Measurements from ENCODE around the gene SOX1. TPM values are rescaled to one million over a fixed set of nuclear protein-coding genes. Genes with fewer than 3 reads are reported as not detected.

The SOX1 gene
- total RNA-seq = not detected
- not detected for polyA plus RNA-seq
- long read RNA-seq, donor 1 = 0 reads
- long read RNA-seq, donor 2 = 0 reads
- long read RNA-seq, donor 3 = 0 reads
- long read RNA-seq, donor 4 = 0 reads
- long read RNA-seq, donor 5 = 0 reads
- long read RNA-seq, donor 6 = 0 reads
- long read RNA-seq, donor 7 = 0 reads
- long read RNA-seq, donor 8 = 0 reads
- long read RNA-seq, donor 9 = 0 reads
- long read RNA-seq, donor 10 = 0 reads

DNA sequence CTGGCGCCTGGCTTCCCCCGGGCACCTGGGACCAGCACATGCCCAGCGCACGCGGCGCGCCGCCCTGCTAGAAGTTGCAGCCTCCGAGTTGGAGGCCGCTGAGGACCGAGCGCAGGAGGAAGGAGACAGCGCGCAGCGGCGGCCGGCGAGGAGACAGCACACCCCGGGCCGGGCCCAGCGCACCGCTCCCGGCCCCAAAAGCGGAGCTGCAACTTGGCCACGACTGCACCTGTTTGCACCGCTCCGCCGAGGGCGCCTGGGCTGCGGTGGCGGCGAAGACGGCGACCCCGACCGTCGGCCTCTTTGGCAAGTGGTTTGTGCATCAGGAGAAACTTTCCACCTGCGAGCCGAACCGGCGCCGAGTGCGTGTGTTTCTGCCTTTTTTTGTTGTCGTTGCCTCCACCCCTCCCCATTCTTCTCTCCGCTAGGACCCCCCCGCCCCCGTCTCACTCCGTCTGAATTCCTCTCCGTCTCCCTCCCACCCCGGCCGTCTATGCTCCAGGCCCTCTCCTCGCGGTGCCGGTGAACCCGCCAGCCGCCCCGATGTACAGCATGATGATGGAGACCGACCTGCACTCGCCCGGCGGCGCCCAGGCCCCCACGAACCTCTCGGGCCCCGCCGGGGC lies at the start of gene SOX1:
Gene SOX1, plus strand, starts transcription at position 34 of the 626 bp plus-strand sequence. Its CDS starts 510 bp downstream, at position 544.
- TF ChIP-seq POLR2A (IDR thresholded peaks at IDR 0.05) = no peak
- no peak for TF ChIP-seq EP300 (IDR thresholded peaks at IDR 0.05)
- TF ChIP-seq, protein P1, sequence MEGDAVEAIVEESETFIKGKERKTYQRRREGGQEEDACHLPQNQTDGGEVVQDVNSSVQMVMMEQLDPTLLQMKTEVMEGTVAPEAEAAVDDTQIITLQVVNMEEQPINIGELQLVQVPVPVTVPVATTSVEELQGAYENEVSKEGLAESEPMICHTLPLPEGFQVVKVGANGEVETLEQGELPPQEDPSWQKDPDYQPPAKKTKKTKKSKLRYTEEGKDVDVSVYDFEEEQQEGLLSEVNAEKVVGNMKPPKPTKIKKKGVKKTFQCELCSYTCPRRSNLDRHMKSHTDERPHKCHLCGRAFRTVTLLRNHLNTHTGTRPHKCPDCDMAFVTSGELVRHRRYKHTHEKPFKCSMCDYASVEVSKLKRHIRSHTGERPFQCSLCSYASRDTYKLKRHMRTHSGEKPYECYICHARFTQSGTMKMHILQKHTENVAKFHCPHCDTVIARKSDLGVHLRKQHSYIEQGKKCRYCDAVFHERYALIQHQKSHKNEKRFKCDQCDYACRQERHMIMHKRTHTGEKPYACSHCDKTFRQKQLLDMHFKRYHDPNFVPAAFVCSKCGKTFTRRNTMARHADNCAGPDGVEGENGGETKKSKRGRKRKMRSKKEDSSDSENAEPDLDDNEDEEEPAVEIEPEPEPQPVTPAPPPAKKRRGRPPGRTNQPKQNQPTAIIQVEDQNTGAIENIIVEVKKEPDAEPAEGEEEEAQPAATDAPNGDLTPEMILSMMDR (IDR thresholded peaks at IDR 0.05) = no peak
- no peak for TF ChIP-seq POLR2AphosphoS5 (IDR thresholded peaks at IDR 0.05)
- WGBS, 5 donors = 4 to 7% (median 6%) methylated on average over 36 to 66 of the region's 66 CpGs
- peaks cover 57 to 99% (median 81%) of the 10 kb centered on the region in 3 donors for H3K27me3 ChIP-seq
- H3K9me3 ChIP-seq = no peaks in the 10 kb centered on the region
- no peak within 1 kb of the TSS for H3K27ac ChIP-seq
- intact Hi-C loops (cut with DNase I; ENCODE audit: low total_unique reads) = no loop called here
- peak within 1 kb of the TSS; percentile 15 to 49 (median 34) for H3K4me3 ChIP-seq
- H3K4me1 ChIP-seq = peaks cover 1 to 40% (median 21%) of the 10 kb centered on the region in 4 donors
- H3K36me3 ChIP-seq = no peaks in the 10 kb centered on the region
- peak in 1 of 2 donors; percentile 54 for DNase-seq

DNA sequence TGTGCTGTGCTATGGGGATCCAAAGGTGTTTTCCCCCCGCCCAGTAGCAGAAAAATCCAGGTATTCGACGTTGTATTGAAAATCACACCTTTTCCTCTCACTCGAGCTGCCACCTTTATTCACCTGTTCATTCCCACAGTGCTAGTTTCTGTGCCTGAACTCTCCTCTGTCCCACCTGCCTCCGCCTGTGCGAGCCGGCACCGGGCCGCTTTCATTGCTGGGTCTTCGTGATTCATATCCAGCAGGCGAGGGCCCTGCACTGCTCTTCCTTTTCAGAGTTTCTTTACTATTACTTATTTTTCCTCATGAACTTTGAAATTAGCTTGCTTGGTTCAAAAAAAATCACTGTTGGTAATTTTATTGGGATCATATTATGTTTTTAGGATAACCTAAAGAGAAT lies 42.4 kb upstream of the SOX1 start:
- DNase-seq = no peak
- Histone ChIP-seq H3K4me1 (no peaks in the 10 kb centered on the region), H3K9me3 (peaks cover 0 to 14% (median 6%) of the 10 kb centered on the region in 4 donors), H3K27ac (no peak overlapping the region), H3K27me3 (peaks cover 0 to 49% (median 0%) of the 10 kb centered on the region in 3 donors), H3K4me3 (no peak overlapping the region), H3K36me3 (no peaks in the 10 kb centered on the region)
- no peak for TF ChIP-seq EP300 (IDR thresholded peaks at IDR 0.05)
- TF ChIP-seq POLR2A (IDR thresholded peaks at IDR 0.05) = no peak
- no peak for TF ChIP-seq POLR2AphosphoS5 (IDR thresholded peaks at IDR 0.05)
- TF ChIP-seq, protein P1 (IDR thresholded peaks at IDR 0.05) = no peak
- intact Hi-C loops (cut with DNase I; ENCODE audit: low total_unique reads) = no loop called here
- WGBS, 5 donors = 88 to 95% (median 90%) methylated on average over 11 of the region's 11 CpGs

DNA sequence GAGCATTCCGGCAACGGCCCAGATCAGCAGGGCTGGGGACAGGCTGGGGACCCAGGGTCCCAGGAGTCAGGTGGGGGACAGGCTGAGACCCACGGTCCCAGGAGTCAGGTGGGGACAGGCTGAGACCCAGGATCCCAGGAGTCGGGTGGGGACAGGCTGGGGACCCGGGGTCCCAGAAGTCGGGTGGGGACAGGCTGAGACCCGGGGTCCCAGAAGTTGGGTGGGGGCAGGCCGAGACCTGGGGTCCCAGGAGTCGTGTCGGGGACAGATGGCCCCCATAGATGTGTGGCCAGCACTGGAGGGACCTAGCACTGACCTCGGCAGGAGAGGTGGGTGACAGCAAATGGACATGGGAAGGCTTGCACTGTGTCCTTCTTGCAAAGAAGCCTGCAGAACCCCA lies 39.7 kb upstream of the SOX1 start:
- Histone ChIP-seq H3K36me3 (no peaks in the 10 kb centered on the region), H3K27me3 (peaks cover 0 to 52% (median 0%) of the 10 kb centered on the region in 3 donors), H3K4me1 (no peaks in the 10 kb centered on the region), H3K27ac (no peak overlapping the region), H3K4me3 (no peak overlapping the region), H3K9me3 (peaks cover 0 to under 1% (median 0%) of the 10 kb centered on the region in 4 donors)
- 75 to 93% (median 83%) methylated on average over 11 of the region's 11 CpGs for WGBS, 5 donors
- intact Hi-C loops (cut with DNase I; ENCODE audit: low total_unique reads) = no loop called here
- no peak for DNase-seq
- TF ChIP-seq POLR2A (IDR thresholded peaks at IDR 0.05) = no peak
- no peak for TF ChIP-seq POLR2AphosphoS5 (IDR thresholded peaks at IDR 0.05)
- TF ChIP-seq EP300 (IDR thresholded peaks at IDR 0.05) = no peak
- TF ChIP-seq, protein P1 (IDR thresholded peaks at IDR 0.05) = no peak

DNA sequence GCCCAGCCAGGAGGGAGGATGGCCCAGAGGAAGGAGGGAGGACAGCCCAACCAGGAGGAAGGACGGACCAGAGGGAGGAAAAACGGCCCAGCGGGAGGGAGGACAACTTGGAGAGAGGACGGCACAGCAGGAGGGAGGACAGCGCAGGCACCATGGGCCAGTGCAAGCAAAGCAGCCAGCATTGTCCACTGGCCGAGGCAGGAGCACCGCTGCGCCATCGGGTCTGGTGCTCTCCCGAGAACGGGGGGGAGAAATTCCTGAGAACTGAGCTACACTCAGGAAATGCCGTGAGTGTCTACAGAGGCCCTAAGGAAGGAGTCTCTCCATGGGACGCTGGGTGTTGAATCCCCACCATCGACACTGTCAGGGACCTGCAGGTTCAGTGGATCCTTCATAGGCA lies 38.5 kb upstream of the SOX1 start:
- Histone ChIP-seq H3K4me1 (no peaks in the 10 kb centered on the region), H3K27ac (no peak overlapping the region), H3K4me3 (no peak overlapping the region), H3K36me3 (no peaks in the 10 kb centered on the region), H3K9me3 (no peaks in the 10 kb centered on the region), H3K27me3 (peaks cover 0 to 58% (median 0%) of the 10 kb centered on the region in 3 donors)
- DNase-seq = no peak
- 70 to 94% (median 81%) methylated on average over 14 of the region's 14 CpGs for WGBS, 5 donors
- TF ChIP-seq POLR2A (IDR thresholded peaks at IDR 0.05) = no peak
- TF ChIP-seq, protein P1 (IDR thresholded peaks at IDR 0.05) = no peak
- intact Hi-C loops (cut with DNase I; ENCODE audit: low total_unique reads) = no loop called here
